HG02973 (cell line): ENCODE measurements around the gene BBOX1.
"Not testable (repeated sequence)": the region's sequence is repeated elsewhere in the genome, so short reads cannot be mapped to it uniquely, and the experiment has no call there.

ENCODE experiments used
- ATAC-seq: cut with Tn5 transposase; IDR thresholded peaks from one replicate; pipeline ENCODE4 v1.9.1; 2021; ENCODE audit warnings: moderate library complexity; ENCODE audit not compliant: unreplicated experiment

The BBOX1 gene

DNA sequence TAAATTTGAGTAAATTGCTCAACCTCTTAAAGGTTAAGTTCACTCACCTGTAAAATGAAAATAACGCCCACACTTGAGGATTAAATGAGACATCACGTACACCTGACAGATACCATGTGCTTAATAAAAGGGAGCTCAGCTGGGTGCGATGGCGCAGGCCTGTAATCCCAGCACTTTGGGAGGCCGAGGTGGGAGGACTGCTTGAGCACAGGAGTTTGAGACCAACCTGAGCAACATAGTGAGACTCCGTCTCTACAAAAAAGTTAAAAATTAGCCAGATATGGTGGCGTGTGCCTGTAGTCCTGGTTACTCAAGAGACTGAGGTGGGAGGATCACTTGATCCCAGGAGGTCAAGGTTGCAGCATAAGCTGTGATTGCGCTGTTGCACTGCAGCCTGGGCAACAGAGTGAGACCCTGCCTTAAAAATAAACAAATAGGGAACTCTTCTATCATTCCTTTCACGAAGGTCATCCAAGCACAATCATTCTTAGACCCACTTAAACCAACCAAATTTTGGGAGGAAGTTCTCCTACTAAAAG, 134.1 kb downstream of the BBOX1 start:
- ATAC-seq = no peak

DNA sequence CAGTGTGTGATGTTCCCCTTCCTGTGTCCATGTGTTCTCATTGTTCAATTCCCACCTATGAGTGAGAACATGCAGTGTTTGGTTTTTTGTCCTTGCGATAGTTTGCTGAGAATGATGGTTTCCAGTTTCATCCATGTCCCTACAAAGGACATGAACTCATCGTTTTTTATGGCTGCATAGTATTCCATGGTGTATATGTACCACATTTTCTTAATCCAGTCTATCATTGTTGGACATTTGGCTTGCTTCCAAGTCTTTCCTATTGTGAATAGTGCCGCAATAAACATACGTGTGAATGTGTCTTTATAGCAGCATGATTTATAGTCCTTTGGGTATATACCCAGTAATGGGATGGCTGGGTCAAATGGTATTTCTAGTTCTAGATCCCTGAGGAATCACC, 134.9 kb downstream of the BBOX1 start:
- not testable (repeated sequence) for ATAC-seq
